ENCODE measurements around the gene FRS3.
A peak's percentile ranks its signal among the peaks of the same experiment; 100 is the strongest.

Gene FRS3

DNA sequence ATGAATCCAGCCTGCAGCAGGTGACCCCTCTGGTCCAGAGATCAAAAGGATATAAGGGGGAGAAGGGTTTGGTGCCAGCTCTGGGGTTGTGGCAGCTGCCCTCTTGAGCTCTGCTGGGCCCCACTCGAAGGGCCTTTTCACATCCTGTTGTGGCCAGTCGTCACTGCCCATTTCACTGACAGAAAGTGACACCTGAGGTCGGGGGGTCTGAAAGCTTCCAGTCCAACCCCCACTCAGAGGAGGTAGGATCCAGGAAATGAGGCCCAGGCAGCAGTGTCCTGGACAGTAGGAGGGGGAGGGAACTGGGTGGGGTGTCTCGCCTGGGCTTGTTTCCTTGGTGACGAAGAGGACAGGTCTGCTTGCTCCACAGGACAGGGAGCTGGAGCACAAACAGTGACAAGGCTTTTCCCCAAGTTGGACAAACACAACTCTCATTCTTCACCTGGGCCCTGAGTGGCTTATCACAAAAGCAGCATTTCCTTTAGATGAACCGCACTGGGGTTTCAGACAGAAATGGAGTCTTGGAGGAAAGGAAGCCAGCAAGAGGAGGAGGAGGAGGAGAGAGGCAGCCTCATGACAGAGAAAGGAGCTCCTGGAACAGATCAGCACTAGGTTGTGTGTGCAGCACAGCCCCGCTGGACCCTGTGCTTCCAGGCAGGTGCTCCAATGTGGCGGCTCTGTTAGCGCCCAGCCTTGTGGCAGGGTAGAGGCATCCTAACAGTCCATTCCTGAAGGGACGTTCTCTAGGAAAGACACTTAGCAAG, 11.0 kb downstream of the FRS3 start:
- no peak for DNase-seq (ENCODE audit: low read depth)

- DNase-seq (ENCODE audit: low read depth) = peak; percentile 75
Measured at GRCh38 chr6:41767112-41767833, 12.4 kb downstream of the FRS3 start.

DNA sequence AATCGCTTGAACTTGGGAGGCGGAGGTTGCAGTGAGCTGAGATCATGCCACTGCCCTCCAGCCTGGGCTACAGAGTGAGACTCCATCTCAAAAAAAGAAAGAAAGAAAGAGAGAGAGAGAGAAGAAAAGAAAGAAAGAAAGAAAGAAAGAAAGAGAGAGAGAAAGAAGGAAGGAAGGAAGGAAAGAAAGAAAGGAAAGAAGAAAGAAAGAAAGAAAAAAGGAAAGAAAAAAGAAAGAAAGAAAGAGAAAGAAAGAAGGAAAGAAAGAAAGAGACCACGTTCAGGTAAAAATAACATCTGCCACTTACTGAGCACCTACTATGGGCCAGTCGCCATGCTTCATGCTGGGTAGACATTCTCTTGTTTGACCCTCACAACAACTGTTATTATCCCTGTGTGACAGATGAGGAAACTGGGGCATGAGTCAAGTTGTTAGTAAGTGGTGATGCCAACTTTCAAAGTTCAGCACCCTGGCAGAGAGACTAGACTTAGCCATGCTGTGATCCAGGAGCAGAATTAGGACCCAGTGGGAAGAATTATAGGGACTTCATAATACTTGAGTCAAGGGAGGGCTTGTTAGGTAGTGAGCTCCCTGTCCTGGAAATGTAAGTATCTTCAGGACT, 13.5 kb downstream of the FRS3 start:
- DNase-seq (ENCODE audit: low read depth) = peak; percentile 13

DNA sequence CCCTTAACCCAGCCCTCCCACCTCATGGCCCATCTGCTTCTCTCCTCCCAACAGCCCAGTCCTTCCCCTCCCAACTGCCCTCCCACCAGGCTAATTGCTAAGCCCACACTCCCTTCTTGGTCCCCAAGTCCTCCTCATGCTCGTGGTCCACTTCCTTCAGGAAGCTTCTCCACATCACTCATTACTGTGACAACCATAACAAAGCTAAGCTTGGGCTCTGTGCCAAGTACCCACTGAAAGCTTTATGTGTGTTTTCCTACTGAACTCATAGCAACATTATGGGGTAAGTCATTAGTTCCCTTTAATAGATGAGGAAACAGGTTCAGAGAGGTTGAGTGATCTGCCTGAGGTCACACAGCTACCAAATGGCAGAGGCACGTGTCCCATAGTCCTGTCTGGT, 16.2 kb downstream of the FRS3 start:
- peak; percentile 21 for DNase-seq (ENCODE audit: low read depth)

GRCh38 chr6:41759905-41760579, 19.7 kb downstream of the FRS3 start:
- no peak for DNase-seq (ENCODE audit: low read depth)

- DNase-seq (ENCODE audit: low read depth) = no peak
Measured at GRCh38 chr6:41759106-41759904, 20.4 kb downstream of the FRS3 start.

DNA sequence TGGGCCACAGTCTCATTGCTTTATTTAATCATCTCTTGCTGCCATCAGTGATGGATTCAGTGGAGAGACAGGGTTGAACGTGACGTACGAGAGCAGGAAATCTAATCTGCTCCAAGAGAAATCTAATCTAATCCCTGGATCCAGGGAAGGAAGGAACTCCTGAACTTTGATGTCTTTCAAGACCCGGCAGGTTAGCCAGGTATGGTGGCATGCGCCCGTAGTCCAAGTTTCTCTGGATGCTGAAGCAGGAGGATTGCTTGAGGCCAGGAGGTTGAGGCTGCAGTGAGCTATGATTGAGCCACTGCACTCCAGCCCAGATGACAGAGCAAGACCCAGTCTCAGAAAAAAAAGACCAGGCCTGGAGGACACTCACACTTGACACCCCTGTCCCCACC, 21.1 kb downstream of the FRS3 start:
- no peak for DNase-seq (ENCODE audit: low read depth)

DNA sequence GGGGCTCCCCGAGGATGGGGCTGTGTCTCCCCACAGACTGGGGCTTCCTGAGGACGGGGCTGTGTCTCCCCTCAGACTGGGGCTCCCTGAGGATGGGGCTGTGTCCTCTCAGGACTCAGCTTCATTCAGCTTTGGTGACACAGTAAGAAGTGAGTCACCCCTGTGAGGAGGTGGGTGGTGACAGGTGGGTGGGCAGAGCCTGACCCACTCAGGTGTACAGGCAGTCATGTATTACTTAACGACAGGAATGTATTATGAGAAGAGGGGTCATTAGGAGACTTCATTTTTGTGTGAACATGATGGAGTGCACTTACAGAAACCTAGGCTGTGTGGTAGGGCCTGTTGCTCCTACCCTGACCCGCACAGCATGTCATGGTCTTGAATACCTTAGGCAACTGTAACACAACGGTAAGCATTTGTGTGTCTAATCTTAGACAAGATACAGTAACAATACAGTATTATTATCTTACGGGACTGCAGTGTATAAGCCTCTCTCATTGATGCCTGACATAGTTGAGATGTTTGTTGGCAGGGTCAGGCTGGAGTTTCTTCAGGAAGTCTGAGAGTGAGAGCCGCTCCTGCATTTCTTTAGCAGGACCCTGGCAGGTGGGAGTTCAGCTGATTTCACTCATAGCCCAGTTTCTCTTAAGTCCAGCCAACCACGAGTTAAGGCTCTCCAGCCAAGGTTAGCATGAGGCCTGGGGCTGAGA, 21.6 kb downstream of the FRS3 start:
- peak; percentile 61 for DNase-seq (ENCODE audit: low read depth)

GRCh38 chr6:41757271-41757670, 22.4 kb downstream of the FRS3 start:
- no peak for DNase-seq (ENCODE audit: low read depth)

- DNase-seq (ENCODE audit: low read depth) = no peak
Measured at GRCh38 chr6:41756354-41756753, 23.3 kb downstream of the FRS3 start.

GRCh38 chr6:41755895-41756294, 23.8 kb downstream of the FRS3 start:
- DNase-seq (ENCODE audit: low read depth) = no peak

- no peak for DNase-seq (ENCODE audit: low read depth)
Measured at GRCh38 chr6:41750374-41750773, 29.3 kb downstream of the FRS3 start.

DNA sequence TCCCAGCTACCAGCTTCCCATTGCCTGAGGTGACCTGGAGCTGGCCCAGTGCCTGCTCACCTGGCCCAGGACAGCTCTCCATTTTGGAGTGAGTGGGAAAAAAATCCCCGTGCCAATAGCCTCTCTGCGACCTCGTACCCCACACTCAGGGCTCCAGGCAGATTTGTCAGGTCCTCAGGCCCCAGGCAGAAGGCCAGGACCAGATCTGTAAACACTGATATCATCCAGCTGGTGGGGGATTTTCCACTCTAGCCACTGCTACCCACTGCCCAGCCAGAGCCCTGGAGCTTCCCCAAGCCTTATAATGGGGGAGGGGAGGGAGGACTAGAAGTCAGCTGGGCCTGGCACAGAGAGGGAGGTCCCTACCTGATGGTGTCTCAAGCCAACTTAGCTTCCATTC, 31.2 kb downstream of the FRS3 start:
- DNase-seq (ENCODE audit: low read depth) = no peak

GRCh38 chr6:41748102-41748477, 31.6 kb downstream of the FRS3 start:
- DNase-seq (ENCODE audit: low read depth) = no peak

- DNase-seq (ENCODE audit: low read depth) = peak; percentile 18
Measured at GRCh38 chr6:41747256-41748101, 32.2 kb downstream of the FRS3 start, which contains the start of gene PGC. TSS of gene PGC (minus strand) at chr6:41747397. CDS start at chr6:41747334, 63 bp downstream.

- no peak for DNase-seq (ENCODE audit: low read depth)
Measured at GRCh38 chr6:41746107-41746506, 33.6 kb downstream of the FRS3 start.

GRCh38 chr6:41744236-41744787, 35.4 kb downstream of the FRS3 start:
- no peak for DNase-seq (ENCODE audit: low read depth)

GRCh38 chr6:41743406-41744235, 36.1 kb downstream of the FRS3 start:
- DNase-seq (ENCODE audit: low read depth) = no peak
